SK-N-SH (cell line): ENCODE data around the gene TRIM69.

Experiments used
- CTCF ChIP-seq: fragments of 200-600 bp; sonication (generic); IDR thresholded peaks from 2 replicates; pipeline ENCODE4 v1.6.1; 2017; ENCODE audit warnings: antibody characterized with exemption, mild to moderate bottlenecking, moderate library complexity
- EP300 ChIP-seq, 2 experiments: IDR thresholded peaks; 2 replicates each; pipeline versions ENCODE4 v1.4.0 to v1.6.1; 2012; ENCODE audit warnings: borderline replicate concordance in 1 of 2, low read depth in 1 of 2, low read length in 1 of 2
- FOXM1 ChIP-seq: IDR thresholded peaks from 2 replicates; pipeline ENCODE4 v1.4.0; 2012; ENCODE audit warnings: low read depth, mild to moderate bottlenecking
- GABPA ChIP-seq: IDR thresholded peaks from 2 replicates; pipeline ENCODE4 v1.4.0; 2012; ENCODE audit warnings: low read depth, mild to moderate bottlenecking
- MAX ChIP-seq: IDR thresholded peaks from 2 replicates; pipeline ENCODE4 v1.4.0; 2012; ENCODE audit warnings: low read depth
- NFIC ChIP-seq: IDR thresholded peaks from 2 replicates; pipeline ENCODE4 v1.4.0; 2012; ENCODE audit warnings: borderline replicate concordance
- NRF1 ChIP-seq: IDR thresholded peaks from 2 replicates; pipeline ENCODE4 v1.6.1; 2012; ENCODE audit warnings: low read depth, mild to moderate bottlenecking, low read length
- PBX3 ChIP-seq: IDR thresholded peaks from 2 replicates; pipeline ENCODE4; 2012
- POLR2AphosphoS5 ChIP-seq: IDR thresholded peaks from 2 replicates; pipeline ENCODE4 v1.6.1; 2012; ENCODE audit warnings: low read depth, low read length
- RAD21 ChIP-seq: IDR thresholded peaks from 2 replicates; pipeline ENCODE4 v1.6.1; 2012; ENCODE audit warnings: mild to moderate bottlenecking, low read length
- TAF1 ChIP-seq: IDR thresholded peaks from 2 replicates; pipeline ENCODE4 v1.6.1; 2012; ENCODE audit warnings: low read depth, mild to moderate bottlenecking, low read length, moderate library complexity, borderline replicate concordance
- USF2 ChIP-seq: fragments of 150-350 bp; IDR thresholded peaks from 2 replicates; pipeline ENCODE4 v1.6.1; 2017; ENCODE audit warnings: antibody characterized with exemption, low read length, low read depth, borderline replicate concordance
- YY1 ChIP-seq: IDR thresholded peaks from 2 replicates; pipeline ENCODE4 v1.4.0; 2012; ENCODE audit warnings: low read depth, mild to moderate bottlenecking

GRCh38 chr15:44808557-44808956 is 72.2 kb downstream of the TRIM69 start:
- TF ChIP-seq GABPA: no peak
- no peak for TF ChIP-seq RAD21
- no peak for TF ChIP-seq TAF1
- no peak for TF ChIP-seq FOXM1
- TF ChIP-seq CTCF: no peak
- TF ChIP-seq MAX: no peak
- no peak for TF ChIP-seq PBX3
- TF ChIP-seq YY1: no peak
- no peak for TF ChIP-seq NFIC
- TF ChIP-seq EP300 (IDR thresholded peaks at IDR 0.05; ENCODE audit: borderline replicate concordance in 1 of 2, low read depth in 1 of 2, low read length in 1 of 2): no peak
- no peak for TF ChIP-seq NRF1
- no peak for TF ChIP-seq USF2
- no peak for TF ChIP-seq POLR2AphosphoS5
